Keratinocyte (primary cell): ENCODE results near the gene ARHGEF28. TPM values are rescaled to one million over a fixed set of nuclear protein-coding genes. Genes with fewer than 3 reads are reported as not detected.
A peak's percentile ranks its signal among the peaks of the same experiment; 100 is the strongest.

Source experiments
- DNase-seq: peaks from one replicate; pipeline ENCODE4 v3.0.0-alpha.2; 2011; ENCODE audit warnings: low read depth, missing footprints, low spot score
- FAIRE-seq: peaks from 2 replicates; lab custom pipeline; 2011; peaks lifted over from hg19 to GRCh38; lab: Jason Lieb, UNC
- H2AFZ ChIP-seq: 2 replicates; pipeline ENCODE4 v1.6.0; 2012; ENCODE audit warnings: low read length, control low read depth, inconsistent platforms; ENCODE audit not compliant: control insufficient read depth
- H3K27ac ChIP-seq: 2 replicates; pipeline ENCODE4 v1.5.1; 2011; ENCODE audit warnings: low read length; ENCODE audit not compliant: control insufficient read depth, insufficient read depth
- H3K27me3 ChIP-seq: 3 replicates; pipeline ENCODE4 v1.6.0; 2011; ENCODE audit warnings: low read length; ENCODE audit not compliant: control insufficient read depth, insufficient read depth; ENCODE audit errors: extremely low read depth
- H3K36me3 ChIP-seq, 2 experiments: 2 replicates in 1 of 2; 3 replicates in 1 of 2; pipeline ENCODE4 v1.5.1; 2011; ENCODE audit warnings: low read length in 2 of 2, mild to moderate bottlenecking in 1 of 2; ENCODE audit not compliant: control insufficient read depth in 2 of 2, insufficient read depth in 2 of 2; ENCODE audit errors: extremely low read depth in 1 of 2
- H3K4me1 ChIP-seq: 3 replicates; pipeline ENCODE4 v1.5.1; 2011; ENCODE audit warnings: low read length; ENCODE audit not compliant: control insufficient read depth, insufficient read depth; ENCODE audit errors: extremely low read depth
- H3K4me2 ChIP-seq: 3 replicates; pipeline ENCODE4 v1.6.0; 2011; ENCODE audit warnings: low read depth, low read length; ENCODE audit not compliant: control insufficient read depth, insufficient read depth; ENCODE audit errors: extremely low read depth
- H3K4me3 ChIP-seq, 3 experiments: fragments of 200-600 bp in 1 of 3; sonication (generic) in 1 of 3; 2 replicates in 2 of 3; 3 replicates in 1 of 3; pipeline ENCODE4 v1.5.1; 2011 to 2016; ENCODE audit warnings: low read length in 3 of 3, mild to moderate bottlenecking in 3 of 3, control low read depth in 2 of 3, inconsistent platforms in 1 of 3, low read depth in 1 of 3, mixed read lengths in 1 of 3, mixed run types in 1 of 3, moderate library complexity in 1 of 3; ENCODE audit not compliant: control insufficient read depth in 2 of 3, insufficient read depth in 2 of 3; ENCODE audit errors: extremely low read depth in 1 of 3
- H3K79me2 ChIP-seq: 2 replicates; pipeline ENCODE4 v1.6.0; 2012; ENCODE audit warnings: low read length; ENCODE audit not compliant: control insufficient read depth, insufficient read depth
- H3K9ac ChIP-seq: 3 replicates; pipeline ENCODE4 v1.6.0; 2011; ENCODE audit warnings: low read length; ENCODE audit not compliant: control insufficient read depth, insufficient read depth; ENCODE audit errors: extremely low read depth
- H3K9me1 ChIP-seq: 3 replicates; pipeline ENCODE4 v1.6.0; 2011; ENCODE audit warnings: low read length; ENCODE audit not compliant: control insufficient read depth, insufficient read depth; ENCODE audit errors: extremely low read depth
- H3K9me3 ChIP-seq: 2 replicates; pipeline ENCODE4 v1.5.1; 2012; ENCODE audit warnings: low read depth, low read length; ENCODE audit not compliant: control insufficient read depth
- H4K20me1 ChIP-seq: 3 replicates; pipeline ENCODE4 v1.6.0; 2011; ENCODE audit warnings: low read length; ENCODE audit not compliant: control insufficient read depth, insufficient read depth; ENCODE audit errors: extremely low read depth
- CTCF ChIP-seq, 3 experiments: IDR thresholded peaks in 1 of 3; conservative IDR thresholded peaks in 1 of 3; optimal IDR thresholded peaks in 1 of 3; 2 replicates in 2 of 3; 3 replicates in 1 of 3; pipeline versions ENCODE3 to v1.5.1; 2011; ENCODE audit warnings: low read length in 3 of 3, mild to moderate bottlenecking in 3 of 3, moderate library complexity in 2 of 3, control low read depth in 1 of 3, inconsistent platforms in 1 of 3; ENCODE audit not compliant: insufficient read depth in 2 of 3; ENCODE audit errors: extremely low read depth in 1 of 3
- EZH2 ChIP-seq: IDR thresholded peaks from one replicate; pipeline ENCODE4 v1.6.1; 2012; ENCODE audit warnings: inconsistent platforms, mild to moderate bottlenecking, low read length, moderate library complexity
- dilution Hi-C: fragments of 300-500 bp; cut with MboI; formaldehyde crosslinking; loops from one replicate; pipeline ENCODE4 v1.7.0; 2020; ENCODE audit warnings: low sequenced_read_pairs; ENCODE audit not compliant: extremely low pct_ligation_motif_present
- polyA plus RNA-seq, 5 experiments: library from polyadenylated mRNA; depleted of rRNA in 3 of 5; stranded (reverse) in 3 of 5; stranded (forward) in 1 of 5; unstranded in 1 of 5; fragments of >200 nt; gene quantifications; 1 replicate in 1 of 5; 2 replicates in 3 of 5; 3 replicates in 1 of 5; pipeline versions ENCODE4 v1.2.1 to v1.2.3, GENCODE V29; 2011 to 2012; ENCODE audit warnings: missing spikeins in 2 of 5, low read depth in 1 of 5, low replicate concordance in 1 of 5

ARHGEF28 gene
- polyA plus RNA-seq, 1 donor (not counting 4 experiments of a cell fraction or from before 2014, with no cell fraction given): 31.6 TPM

- FAIRE-seq: peak; percentile 29
- H4K20me1 ChIP-seq: no peaks in the 10 kb centered on the region
- H2AFZ ChIP-seq: no peak overlapping the region
- H3K9ac ChIP-seq: no peak overlapping the region
- no peak overlapping the region for H3K27ac ChIP-seq
- DNase-seq: no peak
- dilution Hi-C loops: no loop called here
- H3K27me3 ChIP-seq: no peaks in the 10 kb centered on the region
- H3K79me2 ChIP-seq: no peaks in the 10 kb centered on the region
- H3K36me3 ChIP-seq: peaks cover 22 to 28% of the 10 kb centered on the region in 2 experiments
- TF ChIP-seq CTCF (optimal IDR thresholded peaks at IDR 0.05 in 1 of 3, IDR thresholded peaks at IDR 0.05 in 1 of 3, conservative IDR thresholded peaks at IDR 0.05 in 1 of 3; ENCODE audit: extremely low read depth in 1 of 3, insufficient read depth in 2 of 3, low read length in 3 of 3) (no peak), EZH2 (no peak)
- H3K9me3 ChIP-seq: no peaks in the 10 kb centered on the region
- no peaks in the 10 kb centered on the region for H3K4me1 ChIP-seq
- H3K4me3 ChIP-seq: no peak overlapping the region
- H3K4me2 ChIP-seq: no peak overlapping the region
- H3K9me1 ChIP-seq: no peaks in the 10 kb centered on the region
Observed at GRCh38 chr5:73912821-73913271, 286.9 kb downstream of the ARHGEF28 start.

GRCh38 chr5:73913971-73914370 is 288.0 kb downstream of the ARHGEF28 start:
- Histone ChIP-seq H3K27me3 (no peaks in the 10 kb centered on the region), H3K79me2 (no peaks in the 10 kb centered on the region), H3K4me3 (no peak overlapping the region), H3K9me3 (no peaks in the 10 kb centered on the region), H3K36me3 (peaks cover 21 to 28% of the 10 kb centered on the region in 2 experiments), H3K4me2 (no peak overlapping the region), H2AFZ (no peak overlapping the region), H3K27ac (no peak overlapping the region), H4K20me1 (no peaks in the 10 kb centered on the region), H3K9ac (no peak overlapping the region), H3K9me1 (no peaks in the 10 kb centered on the region), H3K4me1 (no peaks in the 10 kb centered on the region)
- FAIRE-seq (no peak), DNase-seq (no peak)
- dilution Hi-C loops: no loop called here
- TF ChIP-seq EZH2: no peak
- no peak for TF ChIP-seq CTCF (optimal IDR thresholded peaks at IDR 0.05 in 1 of 3, IDR thresholded peaks at IDR 0.05 in 1 of 3, conservative IDR thresholded peaks at IDR 0.05 in 1 of 3; ENCODE audit: extremely low read depth in 1 of 3, insufficient read depth in 2 of 3, low read length in 3 of 3)
